ENCODE data around the gene ELMO3. TPM values are rescaled to one million over a fixed set of nuclear protein-coding genes. Genes with fewer than 3 reads are reported as not detected.
A peak's percentile ranks its signal among the peaks of the same experiment; 100 is the strongest.

Gene ELMO3
- total RNA-seq, 6 experiments from 2014 or later: 1.8 to 8.0 (median 4.6) TPM

- WGBS (ENCODE audit: insufficient coverage, low coverage, low lambda C conversion rate, missing lambda C conversion rate): 89% methylated on average over 2 of the region's 9 CpGs
- peak in 1 of 3 donors; percentile 48 for DNase-seq
- Histone ChIP-seq H3K4me1 (peaks cover 0 to 32% (median 3%) of the 10 kb centered on the region in 4 donors), H3K27ac (no peak overlapping the region), H3K27me3 (no peaks in the 10 kb centered on the region), H3K4me3 (peak overlapping the region in 2 of 3 donors; percentile 96 to 100), H3K9me3 (no peaks in the 10 kb centered on the region), H3K36me3 (peaks cover 0 to 30% (median 0%) of the 10 kb centered on the region in 4 donors)
- no peak for ATAC-seq
- intact Hi-C loops (cut with DNase I): no loop called here
- TF ChIP-seq POLR2A (IDR thresholded peaks at IDR 0.05): no peak
- TF ChIP-seq, protein P1, sequence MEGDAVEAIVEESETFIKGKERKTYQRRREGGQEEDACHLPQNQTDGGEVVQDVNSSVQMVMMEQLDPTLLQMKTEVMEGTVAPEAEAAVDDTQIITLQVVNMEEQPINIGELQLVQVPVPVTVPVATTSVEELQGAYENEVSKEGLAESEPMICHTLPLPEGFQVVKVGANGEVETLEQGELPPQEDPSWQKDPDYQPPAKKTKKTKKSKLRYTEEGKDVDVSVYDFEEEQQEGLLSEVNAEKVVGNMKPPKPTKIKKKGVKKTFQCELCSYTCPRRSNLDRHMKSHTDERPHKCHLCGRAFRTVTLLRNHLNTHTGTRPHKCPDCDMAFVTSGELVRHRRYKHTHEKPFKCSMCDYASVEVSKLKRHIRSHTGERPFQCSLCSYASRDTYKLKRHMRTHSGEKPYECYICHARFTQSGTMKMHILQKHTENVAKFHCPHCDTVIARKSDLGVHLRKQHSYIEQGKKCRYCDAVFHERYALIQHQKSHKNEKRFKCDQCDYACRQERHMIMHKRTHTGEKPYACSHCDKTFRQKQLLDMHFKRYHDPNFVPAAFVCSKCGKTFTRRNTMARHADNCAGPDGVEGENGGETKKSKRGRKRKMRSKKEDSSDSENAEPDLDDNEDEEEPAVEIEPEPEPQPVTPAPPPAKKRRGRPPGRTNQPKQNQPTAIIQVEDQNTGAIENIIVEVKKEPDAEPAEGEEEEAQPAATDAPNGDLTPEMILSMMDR (IDR thresholded peaks at IDR 0.05): no peak
Observed at GRCh38 chr16:67228034-67228785, 29.3 kb downstream of the ELMO3 start.

GRCh38 chr16:67228905-67229304, 30.0 kb downstream of the ELMO3 start:
- no peak for ATAC-seq
- Histone ChIP-seq H3K4me3 (no peak overlapping the region), H3K27me3 (no peaks in the 10 kb centered on the region), H3K4me1 (peaks cover 0 to 26% (median 3%) of the 10 kb centered on the region in 4 donors), H3K27ac (no peak overlapping the region), H3K36me3 (peaks cover 0 to 30% (median 0%) of the 10 kb centered on the region in 4 donors), H3K9me3 (no peaks in the 10 kb centered on the region)
- intact Hi-C loops (cut with DNase I): no loop called here
- 96% methylated on average over 8 of the region's 9 CpGs for WGBS (ENCODE audit: insufficient coverage, low coverage, low lambda C conversion rate, missing lambda C conversion rate)
- TF ChIP-seq, protein P1 (IDR thresholded peaks at IDR 0.05): no peak
- no peak for TF ChIP-seq POLR2A (IDR thresholded peaks at IDR 0.05)
- DNase-seq: peak in 1 of 3 donors; percentile 33

- TF ChIP-seq POLR2A (IDR thresholded peaks at IDR 0.05): no peak
- TF ChIP-seq, protein P1 (IDR thresholded peaks at IDR 0.05): no peak
- Histone ChIP-seq H3K4me3 (no peak overlapping the region), H3K36me3 (peaks cover 0 to 30% (median 0%) of the 10 kb centered on the region in 4 donors), H3K27ac (no peak overlapping the region), H3K27me3 (no peaks in the 10 kb centered on the region), H3K4me1 (peaks cover 0 to 14% (median 3%) of the 10 kb centered on the region in 4 donors), H3K9me3 (no peaks in the 10 kb centered on the region)
- intact Hi-C loops (cut with DNase I): loop anchor here in 1 of 2 donors (5.0 kb wide), 1 partner anchor 33 kb away; the partner anchor contains the start of gene ELMO3
- DNase-seq (peak in 1 of 3 donors; percentile 53), ATAC-seq (no peak)
- 93% methylated on average over 3 of the region's 32 CpGs for WGBS (ENCODE audit: insufficient coverage, low coverage, low lambda C conversion rate, missing lambda C conversion rate)
Observed at GRCh38 chr16:67229906-67230808, 31.2 kb downstream of the ELMO3 start.

DNA sequence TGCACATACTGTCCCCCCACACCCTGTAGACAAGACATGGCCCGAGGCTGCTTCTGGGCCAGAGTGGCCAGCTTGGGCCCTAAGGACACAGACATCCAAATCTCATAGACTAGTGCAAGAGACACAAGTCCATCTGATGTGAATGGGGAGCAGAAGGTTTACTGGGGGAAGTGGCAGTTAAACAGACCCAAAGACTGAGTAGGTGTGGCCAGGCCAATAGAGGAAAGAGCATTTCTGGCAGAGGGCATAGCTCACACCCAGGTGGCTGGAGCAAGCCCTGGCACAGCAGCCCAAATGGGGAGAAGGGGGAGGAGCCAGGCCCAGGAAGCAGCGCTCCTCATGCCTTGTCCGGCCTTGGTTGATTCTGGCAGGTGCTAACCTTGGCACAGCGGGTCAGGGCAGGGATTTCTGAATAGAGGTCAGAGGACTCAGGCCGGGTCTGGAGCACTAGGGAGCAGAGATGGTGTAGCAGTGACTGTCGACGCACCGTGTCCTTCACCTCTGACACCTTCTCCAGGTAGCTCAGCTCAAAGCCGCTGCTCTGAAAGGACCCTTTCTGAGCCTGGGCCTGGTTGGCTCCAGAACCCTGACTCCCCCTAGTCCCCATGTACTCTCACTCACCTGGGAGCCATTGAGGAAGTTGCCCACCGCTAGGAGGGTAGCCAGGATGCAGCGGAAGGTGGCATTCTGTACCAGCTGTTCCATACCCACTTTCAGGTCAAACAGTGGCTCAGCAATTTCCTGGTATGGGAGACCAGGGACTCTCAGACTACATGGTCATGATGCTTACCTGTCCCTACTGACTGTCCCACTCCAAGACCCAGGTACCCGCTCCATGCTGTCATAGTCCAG, 32.1 kb downstream of the ELMO3 start:
- WGBS (ENCODE audit: insufficient coverage, low coverage, low lambda C conversion rate, missing lambda C conversion rate): 67% methylated on average over 1 of the region's 12 CpGs
- ATAC-seq (peak in 3 of 4 donors; percentile 2 to 63 (median 11)), DNase-seq (peak in 2 of 3 donors; percentile 78)
- TF ChIP-seq POLR2A (IDR thresholded peaks at IDR 0.05): no peak
- TF ChIP-seq, protein P1 (IDR thresholded peaks at IDR 0.05): no peak
- Histone ChIP-seq H3K4me3 (no peak overlapping the region), H3K27ac (no peak overlapping the region), H3K4me1 (peaks cover 0 to 14% (median 3%) of the 10 kb centered on the region in 4 donors), H3K36me3 (peaks cover 0 to 30% (median 0%) of the 10 kb centered on the region in 4 donors), H3K9me3 (no peaks in the 10 kb centered on the region), H3K27me3 (no peaks in the 10 kb centered on the region)
- intact Hi-C loops (cut with DNase I): loop anchor here in 1 of 2 donors (5.0 kb wide), 1 partner anchor 34 kb away; the partner anchor contains the start of gene ELMO3
